H1 (cell line): ENCODE results near the gene USH2A. TPM values are rescaled to one million over a fixed set of nuclear protein-coding genes. Genes with fewer than 3 reads are reported as not detected.

Experiments used
- CTCF ChIA-PET: fragments of 300-600 bp; sonication (Branson Sonifier 250); formaldehyde crosslinking; loops from one replicate; lab custom pipeline; 2021; ENCODE audit not compliant: partially characterized antibody; lab: Charles Lee
- POLR2A ChIA-PET: fragments of 300-600 bp; sonication (Branson Sonifier 250); formaldehyde crosslinking; loops from one replicate; lab custom pipeline; 2021; ENCODE audit warnings: inconsistent platforms; ENCODE audit not compliant: partially characterized antibody; lab: Charles Lee
- DNase-seq, 2 experiments: peaks; one replicate each; pipeline versions ENCODE4 v3.0.0 to v3.0.0-alpha.2; 2010 to 2022; ENCODE audit warnings: low spot score in 2 of 2, low read depth in 1 of 2, mixed read lengths in 1 of 2
- FAIRE-seq: peaks from 2 replicates; lab custom pipeline; 2011; peaks lifted over from hg19 to GRCh38; lab: Jason Lieb, UNC
- H2AFZ ChIP-seq: 2 replicates; pipeline ENCODE4 v1.8.1; 2012; ENCODE audit warnings: low read length, inconsistent platforms
- H2AK5ac ChIP-seq: 2 replicates; pipeline ENCODE4 v1.6.1; 2013; ENCODE audit warnings: low read depth, low read length
- H2BK120ac ChIP-seq: replicated peaks from 2 replicates; pipeline ENCODE3; 2013; ENCODE audit warnings: low read depth, low read length, inconsistent platforms
- H2BK12ac ChIP-seq: 2 replicates; pipeline ENCODE4 v1.6.1; 2013; ENCODE audit warnings: low read depth, low read length
- H2BK15ac ChIP-seq: 2 replicates; pipeline ENCODE4 v1.6.1; 2013; ENCODE audit warnings: low read length
- H2BK20ac ChIP-seq: 2 replicates; pipeline ENCODE4 v1.6.1; 2013; ENCODE audit warnings: low read length
- H2BK5ac ChIP-seq: 2 replicates; pipeline ENCODE4 v1.6.1; 2013; ENCODE audit warnings: low read depth, low read length
- H3K14ac ChIP-seq: 2 replicates; pipeline ENCODE4 v1.6.1; 2013; ENCODE audit warnings: inconsistent platforms; ENCODE audit not compliant: insufficient read length
- H3K18ac ChIP-seq: 2 replicates; pipeline ENCODE4 v1.6.1; 2013; ENCODE audit warnings: low read length; ENCODE audit errors: extremely low read depth
- H3K23ac ChIP-seq: 2 replicates; pipeline ENCODE4 v1.6.1; 2013; ENCODE audit warnings: inconsistent platforms; ENCODE audit not compliant: insufficient read length
- H3K23me2 ChIP-seq: 2 replicates; pipeline ENCODE4 v1.6.1; 2013; ENCODE audit warnings: low read depth, low read length
- H3K27ac ChIP-seq: 2 replicates; pipeline ENCODE4 v1.6.1; 2011; ENCODE audit warnings: low read depth, low read length, inconsistent platforms
- H3K27me3 ChIP-seq, 4 experiments: replicated peaks in 1 of 4; 1 replicate in 1 of 4; 2 replicates in 3 of 4; pipeline versions ENCODE4 v1.6.1 to v1.8.1; 2011 to 2013; ENCODE audit warnings: low read length in 3 of 4, mild to moderate bottlenecking in 3 of 4, inconsistent platforms in 2 of 4, mixed read lengths in 2 of 4, moderate library complexity in 1 of 4; ENCODE audit not compliant: control insufficient read depth in 3 of 4, insufficient read depth in 3 of 4; ENCODE audit errors: extremely low read depth in 1 of 4
- H3K36me3 ChIP-seq, 4 experiments: 2 replicates each; pipeline versions ENCODE4 v1.6.1 to v1.8.1; 2011 to 2013; ENCODE audit warnings: mild to moderate bottlenecking in 4 of 4, low read length in 3 of 4, moderate library complexity in 2 of 4, control low read depth in 1 of 4, inconsistent platforms in 1 of 4; ENCODE audit not compliant: insufficient read depth in 4 of 4, control insufficient read depth in 2 of 4
- H3K4ac ChIP-seq: replicated peaks from 2 replicates; pipeline ENCODE3; 2013; ENCODE audit warnings: low read length, low read depth, mixed read lengths, inconsistent platforms; ENCODE audit not compliant: insufficient read length
- H3K4me1 ChIP-seq, 4 experiments: replicated peaks in 1 of 4; 1 replicate in 1 of 4; 2 replicates in 3 of 4; pipeline versions ENCODE4 v1.6.1 to v1.8.1; 2011 to 2013; ENCODE audit warnings: low read length in 3 of 4, inconsistent platforms in 2 of 4, mixed read lengths in 1 of 4; ENCODE audit not compliant: insufficient read depth in 4 of 4, control insufficient read depth in 3 of 4
- H3K4me2 ChIP-seq, 2 experiments: 2 replicates each; pipeline versions ENCODE4 v1.6.1 to v1.8.1; 2011 to 2013; ENCODE audit warnings: low read depth in 2 of 2, low read length in 2 of 2, control low read depth in 1 of 2, inconsistent platforms in 1 of 2, mild to moderate bottlenecking in 1 of 2; ENCODE audit not compliant: insufficient read depth in 1 of 2
- H3K4me3 ChIP-seq, 4 experiments: fragments of 200-600, 300-600 bp in 1 of 4; sonication (generic), shearing (Covaris generic), sonication (Bioruptor Twin) in 1 of 4; 2 replicates each; pipeline versions ENCODE4 v1.5.1 to v1.8.1; 2011 to 2016; ENCODE audit warnings: low read length in 4 of 4, low read depth in 3 of 4, control low read depth in 2 of 4, inconsistent platforms in 2 of 4, mild to moderate bottlenecking in 2 of 4, mixed read lengths in 1 of 4, moderate library complexity in 1 of 4; ENCODE audit not compliant: insufficient read depth in 2 of 4; ENCODE audit errors: extremely low read depth in 1 of 4
- H3K56ac ChIP-seq: replicated peaks from 2 replicates; pipeline ENCODE3; 2013; ENCODE audit warnings: low read depth, mild to moderate bottlenecking, mixed read lengths, low read length, inconsistent platforms; ENCODE audit not compliant: insufficient read length
- H3K79me1 ChIP-seq: 2 replicates; pipeline ENCODE4 v1.6.1; 2013; ENCODE audit warnings: low read depth, low read length, control low read depth
- H3K79me2 ChIP-seq, 2 experiments: 2 replicates each; pipeline versions ENCODE4 v1.6.1 to v1.8.1; 2012 to 2013; ENCODE audit warnings: low read length in 2 of 2, mild to moderate bottlenecking in 2 of 2, inconsistent platforms in 1 of 2; ENCODE audit not compliant: insufficient read depth in 2 of 2, control insufficient read depth in 1 of 2
- H3K9ac ChIP-seq, 4 experiments: replicated peaks in 1 of 4; 1 replicate in 1 of 4; 2 replicates in 3 of 4; pipeline versions ENCODE4 v1.6.1 to v1.8.1; 2011 to 2013; ENCODE audit warnings: low read depth in 3 of 4, low read length in 3 of 4, control low read depth in 2 of 4, mild to moderate bottlenecking in 2 of 4, moderate library complexity in 2 of 4, inconsistent platforms in 1 of 4; ENCODE audit errors: extremely low read depth in 1 of 4
- H3K9me3 ChIP-seq, 2 experiments: 2 replicates each; pipeline versions ENCODE4 v1.6.1 to v1.8.1; 2012 to 2013; ENCODE audit warnings: mild to moderate bottlenecking in 2 of 2, moderate library complexity in 2 of 2, control low read depth in 1 of 2, inconsistent platforms in 1 of 2, low read depth in 1 of 2, low read length in 1 of 2, mixed read lengths in 1 of 2; ENCODE audit not compliant: insufficient read depth in 2 of 2
- H4K20me1 ChIP-seq, 2 experiments: replicated peaks in 1 of 2; 2 replicates each; pipeline versions ENCODE3 to v1.8.1; 2011 to 2013; ENCODE audit warnings: inconsistent platforms in 2 of 2, low read length in 2 of 2, mild to moderate bottlenecking in 1 of 2; ENCODE audit not compliant: insufficient read depth in 2 of 2, control insufficient read depth in 1 of 2
- H4K5ac ChIP-seq: 2 replicates; pipeline ENCODE4 v1.6.1; 2013; ENCODE audit warnings: low read length, low read depth, mixed read lengths, inconsistent platforms; ENCODE audit not compliant: insufficient read length
- H4K8ac ChIP-seq: 2 replicates; pipeline ENCODE4 v1.8.0; 2013; ENCODE audit warnings: mild to moderate bottlenecking, moderate library complexity, low read length, inconsistent platforms; ENCODE audit not compliant: insufficient read depth; ENCODE audit errors: extremely low read depth
- H4K91ac ChIP-seq: replicated peaks from 2 replicates; pipeline ENCODE3; 2013; ENCODE audit warnings: low read length, mixed read lengths, inconsistent platforms; ENCODE audit not compliant: insufficient read length
- ATF2 ChIP-seq: IDR thresholded peaks from 2 replicates; pipeline ENCODE4 v1.6.1; 2012; ENCODE audit warnings: low read length, inconsistent platforms
- MAX ChIP-seq: IDR thresholded peaks from 2 replicates; pipeline ENCODE4 v1.6.1; 2012; ENCODE audit warnings: inconsistent platforms
- WGBS, 2 experiments: shearing (Covaris generic) in 1 of 2; methylation state at CpG; one replicate each; pipeline versions ENCODE4 v1.1.6 to v1.1.7; 2013 to 2015; ENCODE audit warnings: low lambda C conversion rate in 2 of 2, mixed read lengths in 2 of 2, inconsistent platforms in 1 of 2, low coverage in 1 of 2, missing lambda C conversion rate in 1 of 2; ENCODE audit not compliant: insufficient replicate concordance in 2 of 2, insufficient coverage in 1 of 2, insufficient read length in 1 of 2; ENCODE audit errors: extremely low coverage in 1 of 2, missing lambda C conversion rate in 1 of 2; 5-methylcytosine and 5-hydroxymethylcytosine counted together
- polyA plus RNA-seq, 7 experiments: library from polyadenylated mRNA; depleted of rRNA in 3 of 7; stranded (reverse) in 5 of 7; unstranded in 2 of 7; fragments of >200 nt in 5 of 7; fragments of 200-250 nt in 2 of 7; gene quantifications; 1 replicate in 5 of 7; 2 replicates in 1 of 7; 4 replicates in 1 of 7; pipeline versions ENCODE4 v1.2.1 to v1.2.3, GENCODE V29; 2011 to 2013; ENCODE audit warnings: missing spikeins in 2 of 7, mixed read lengths in 2 of 7
- total RNA-seq: library from RNA; stranded (reverse); fragmentation: NEBNext Ultra II Directional; extraction: Animal tissue kit (Norgen Biotek cat#: 25700); gene quantifications from 2 replicates; pipeline ENCODE4 v1.2.1, GENCODE V29; 2021

Gene USH2A
- total and polyA plus RNA-seq, 2 of the 8 experiments (the other 6 are each of a cell fraction or from before 2014, with no cell fraction given), result 0.02 to 0.17 TPM

GRCh38 chr1:215868500-215868899, 554.7 kb downstream of the USH2A start:
- Histone ChIP-seq H2BK12ac (no peak overlapping the region), H3K4ac (no peak overlapping the region)
- DNase-seq (no peak), FAIRE-seq (no peak)
- no peak for TF ChIP-seq MAX
- TF ChIP-seq ATF2, result no peak
- TF ChIP-seq, all 59 proteins: peak for 0
- no peak overlapping the region for H2BK5ac ChIP-seq
- H4K5ac ChIP-seq, result no peak overlapping the region
- ChIA-PET POLR2A (no interaction called here), CTCF (no interaction called here)
- no peak overlapping the region for H3K4me3 ChIP-seq
- H3K56ac ChIP-seq, result no peak overlapping the region
- H2AFZ ChIP-seq, result no peak overlapping the region
- H3K18ac ChIP-seq, result no peak overlapping the region
- no peaks in the 10 kb centered on the region for H3K79me2 ChIP-seq
- no peaks in the 10 kb centered on the region for H3K36me3 ChIP-seq
- H2BK120ac ChIP-seq, result no peak overlapping the region
- no peak overlapping the region for H4K8ac ChIP-seq
- H3K23me2 ChIP-seq, result no peaks in the 10 kb centered on the region
- H3K14ac ChIP-seq, result no peak overlapping the region
- H3K4me2 ChIP-seq, result no peak overlapping the region
- H3K9me3 ChIP-seq, result no peaks in the 10 kb centered on the region
- H3K27ac ChIP-seq, result no peak overlapping the region
- H4K20me1 ChIP-seq, result no peaks in the 10 kb centered on the region
- no peaks in the 10 kb centered on the region for H3K79me1 ChIP-seq
- H2AK5ac ChIP-seq, result no peak overlapping the region
- H3K9ac ChIP-seq, result no peak overlapping the region
- H3K27me3 ChIP-seq, result no peaks in the 10 kb centered on the region
- no peak overlapping the region for H2BK15ac ChIP-seq
- 74% methylated on average over 1 of the region's 1 CpG; no CpG with 5 or more reads in 1 of the 2 experiments for WGBS, 2 experiments
- H3K23ac ChIP-seq, result no peak overlapping the region
- no peak overlapping the region for H2BK20ac ChIP-seq
- no peak overlapping the region for H4K91ac ChIP-seq
- no peaks in the 10 kb centered on the region for H3K4me1 ChIP-seq
